ENCODE measurements around the gene EFCAB6. TPM values are rescaled to one million over a fixed set of nuclear protein-coding genes. Genes with fewer than 3 reads are reported as not detected.

The EFCAB6 gene
- total and polyA plus RNA-seq, 11 donors, result 0.53 to 2.3 (median 1.5) TPM

DNA sequence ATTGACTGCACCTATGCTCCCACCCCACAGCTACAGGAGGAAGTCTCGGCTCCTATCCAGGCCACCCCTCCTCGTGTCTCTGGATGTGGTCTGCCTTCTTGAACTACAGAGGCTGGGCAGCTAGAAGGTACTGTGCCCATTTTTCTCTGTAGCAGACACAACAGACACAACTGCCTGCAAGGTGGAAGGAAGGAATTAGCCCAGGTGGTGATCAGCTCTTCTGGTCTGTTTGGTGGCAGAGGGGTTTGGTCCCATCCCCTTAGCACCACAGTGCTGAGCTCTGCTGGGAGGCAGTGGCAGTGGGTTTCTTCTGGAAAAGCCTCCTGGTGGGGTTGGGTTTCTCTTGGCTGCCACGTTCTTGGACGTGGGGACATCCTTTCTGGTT, 267.8 kb downstream of the EFCAB6 start:
- no peak for DNase-seq
- WGBS, 4 donors, result 56 to 74% (median 60%) methylated on average over 4 of the region's 4 CpGs
- Histone ChIP-seq H3K27ac (no peak overlapping the region), H3K27me3 (no peaks in the 10 kb centered on the region), H3K4me1 (no peaks in the 10 kb centered on the region), H3K9me3 (no peaks in the 10 kb centered on the region), H3K4me3 (no peak overlapping the region), H3K36me3 (no peaks in the 10 kb centered on the region)
- TF ChIP-seq, protein P1, sequence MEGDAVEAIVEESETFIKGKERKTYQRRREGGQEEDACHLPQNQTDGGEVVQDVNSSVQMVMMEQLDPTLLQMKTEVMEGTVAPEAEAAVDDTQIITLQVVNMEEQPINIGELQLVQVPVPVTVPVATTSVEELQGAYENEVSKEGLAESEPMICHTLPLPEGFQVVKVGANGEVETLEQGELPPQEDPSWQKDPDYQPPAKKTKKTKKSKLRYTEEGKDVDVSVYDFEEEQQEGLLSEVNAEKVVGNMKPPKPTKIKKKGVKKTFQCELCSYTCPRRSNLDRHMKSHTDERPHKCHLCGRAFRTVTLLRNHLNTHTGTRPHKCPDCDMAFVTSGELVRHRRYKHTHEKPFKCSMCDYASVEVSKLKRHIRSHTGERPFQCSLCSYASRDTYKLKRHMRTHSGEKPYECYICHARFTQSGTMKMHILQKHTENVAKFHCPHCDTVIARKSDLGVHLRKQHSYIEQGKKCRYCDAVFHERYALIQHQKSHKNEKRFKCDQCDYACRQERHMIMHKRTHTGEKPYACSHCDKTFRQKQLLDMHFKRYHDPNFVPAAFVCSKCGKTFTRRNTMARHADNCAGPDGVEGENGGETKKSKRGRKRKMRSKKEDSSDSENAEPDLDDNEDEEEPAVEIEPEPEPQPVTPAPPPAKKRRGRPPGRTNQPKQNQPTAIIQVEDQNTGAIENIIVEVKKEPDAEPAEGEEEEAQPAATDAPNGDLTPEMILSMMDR (IDR thresholded peaks at IDR 0.05), result no peak
- TF ChIP-seq POLR2A (IDR thresholded peaks at IDR 0.05), result no peak
- no peak for ATAC-seq
- intact Hi-C loops (cut with DNase I), result no loop called here

DNA sequence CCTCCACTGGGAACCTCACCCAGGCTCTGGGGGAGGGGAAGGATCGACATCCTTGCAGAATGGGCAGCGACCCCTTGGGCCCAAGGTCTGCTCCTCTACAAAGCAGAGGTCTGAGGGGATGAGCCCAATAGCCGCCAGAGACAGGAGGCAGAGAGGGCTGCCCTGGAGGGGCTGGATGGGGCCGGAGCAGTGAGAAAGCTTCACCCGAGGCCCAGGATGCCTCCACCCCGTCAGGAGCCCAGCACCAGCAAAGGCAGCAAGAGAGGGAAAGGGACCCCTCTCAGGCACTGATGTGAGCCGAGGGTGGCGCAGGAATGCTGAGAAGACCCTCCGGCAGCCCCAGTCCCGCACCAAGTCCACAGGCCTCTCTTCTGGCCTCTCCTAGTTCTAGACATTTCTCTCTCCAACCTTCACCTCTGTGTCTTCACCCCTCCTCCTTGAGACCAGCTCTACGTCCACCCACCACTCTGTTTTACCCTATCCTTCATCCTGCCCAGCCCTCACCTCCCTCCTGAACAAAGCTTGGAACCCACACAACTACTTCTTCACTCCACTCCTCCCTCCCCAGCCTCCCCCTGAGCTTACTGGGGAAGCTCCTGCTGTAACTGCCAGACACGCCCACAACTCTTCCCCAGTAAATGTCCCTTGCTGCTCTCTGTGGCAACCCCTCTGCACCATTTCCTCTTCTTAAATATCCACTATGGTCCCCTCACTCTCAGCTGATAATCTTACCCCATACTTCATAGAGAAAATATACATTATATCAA, 268.4 kb downstream of the EFCAB6 start:
- TF ChIP-seq, protein P1 (IDR thresholded peaks at IDR 0.05), result no peak
- no peak for TF ChIP-seq POLR2A (IDR thresholded peaks at IDR 0.05)
- Histone ChIP-seq H3K4me3 (no peak overlapping the region), H3K27me3 (no peaks in the 10 kb centered on the region), H3K9me3 (no peaks in the 10 kb centered on the region), H3K4me1 (no peaks in the 10 kb centered on the region), H3K36me3 (no peaks in the 10 kb centered on the region), H3K27ac (no peak overlapping the region)
- no peak for DNase-seq
- intact Hi-C loops (cut with DNase I), result no loop called here
- WGBS, 4 donors, result 78 to 86% (median 81%) methylated on average over 9 to 12 of the region's 12 CpGs
- ATAC-seq, result no peak

DNA sequence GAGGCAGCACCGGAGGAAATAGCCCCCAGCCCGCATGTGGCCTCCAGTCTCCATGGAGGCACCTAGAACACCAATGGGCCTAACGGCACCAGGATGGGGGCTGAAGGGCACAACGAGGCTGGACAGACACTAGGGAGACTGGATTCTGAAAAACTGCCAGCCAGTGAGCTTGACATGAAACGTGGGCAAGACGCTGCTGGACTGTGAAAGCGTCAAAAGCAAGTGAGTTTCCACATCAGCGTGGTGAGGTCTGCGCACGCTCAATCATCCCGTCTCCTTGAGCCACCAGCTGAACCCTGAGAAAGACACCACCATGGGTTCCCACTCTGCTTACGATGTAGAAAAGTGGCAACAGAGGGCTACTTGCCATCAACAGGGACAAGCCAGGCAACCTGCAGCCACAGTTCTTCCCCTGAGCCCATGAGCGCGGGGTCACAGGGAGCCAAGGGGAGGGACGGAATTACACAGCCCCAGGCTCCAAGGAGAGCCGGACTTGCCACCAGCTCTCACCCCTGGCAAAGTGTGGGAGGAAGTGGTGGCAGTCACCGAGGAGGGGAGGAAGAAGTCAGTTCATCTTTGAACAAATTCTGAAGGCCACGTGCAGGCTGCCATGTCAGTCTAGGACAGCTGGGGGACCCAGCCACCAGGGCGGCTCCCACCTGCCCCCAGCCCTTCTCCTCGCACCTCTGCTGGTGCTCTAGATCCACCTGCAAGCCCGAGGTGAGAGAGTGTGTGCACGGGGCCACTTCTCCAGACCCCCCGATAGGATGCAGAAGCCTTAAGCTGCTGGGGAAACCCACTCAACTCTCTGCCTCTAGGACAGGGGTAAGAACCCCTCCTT, 269.2 kb downstream of the EFCAB6 start:
- Histone ChIP-seq H3K27me3 (no peaks in the 10 kb centered on the region), H3K4me3 (no peak overlapping the region), H3K9me3 (no peaks in the 10 kb centered on the region), H3K36me3 (no peaks in the 10 kb centered on the region), H3K4me1 (no peaks in the 10 kb centered on the region), H3K27ac (no peak overlapping the region)
- WGBS, 4 donors, result 84 to 88% (median 87%) methylated on average over 21 to 23 of the region's 23 CpGs
- ATAC-seq, result no peak
- TF ChIP-seq POLR2A (IDR thresholded peaks at IDR 0.05), result no peak
- TF ChIP-seq, protein P1 (IDR thresholded peaks at IDR 0.05), result no peak
- intact Hi-C loops (cut with DNase I), result no loop called here
- DNase-seq, result no peak

Data from heart left ventricle (tissue), 16 donors.